NOMO-1 treated with DMSO at 0.1 percent for 48 hours (cell line): ENCODE data around the gene SPATA31A6.
"Not testable (repeated sequence)": the region's sequence is repeated elsewhere in the genome, so short reads cannot be mapped to it uniquely, and the experiment has no call there.

Source experiments
- DNase-seq: peaks from one replicate; lab custom pipeline; 2025; ENCODE audit not compliant: unreplicated experiment; lab: John Stamatoyannopoulos, UW

The SPATA31A6 gene

GRCh38 chr9:42183359-42183758 is at the start of gene SPATA31A6:
Gene SPATA31A6, plus strand, starts transcription at chr9:42183659. Its CDS starts 29 bp downstream, at chr9:42183688.
- not testable (repeated sequence) for DNase-seq

GRCh38 chr9:42160299-42160698 is 23.2 kb upstream of the SPATA31A6 start:
- DNase-seq, result not testable (repeated sequence)

GRCh38 chr9:42219861-42220260 is 36.4 kb downstream of the SPATA31A6 start:
- not testable (repeated sequence) for DNase-seq

- DNase-seq, result not testable (repeated sequence)
Observed at GRCh38 chr9:42223230-42223629, 39.8 kb downstream of the SPATA31A6 start.

GRCh38 chr9:42233031-42233430 is 49.6 kb downstream of the SPATA31A6 start:
- DNase-seq, result not testable (repeated sequence)

GRCh38 chr9:42234610-42235009 is 51.2 kb downstream of the SPATA31A6 start:
- DNase-seq, result not testable (repeated sequence)

- DNase-seq, result not testable (repeated sequence)
Observed at GRCh38 chr9:42235352-42235991, 52.0 kb downstream of the SPATA31A6 start.

- DNase-seq, result not testable (repeated sequence)
Observed at GRCh38 chr9:42236097-42236496, 52.6 kb downstream of the SPATA31A6 start.

- DNase-seq, result not testable (repeated sequence)
Observed at GRCh38 chr9:42237381-42237780, 53.9 kb downstream of the SPATA31A6 start.

GRCh38 chr9:42238862-42239261 is 55.4 kb downstream of the SPATA31A6 start:
- not testable (repeated sequence) for DNase-seq
